NCI-H2196 treated with DMSO at 0.1 percent for 48 hours (cell line): ENCODE measurements around the gene MEIS1.
"Not testable (repeated sequence)": the region's sequence is repeated elsewhere in the genome, so short reads cannot be mapped to it uniquely, and the experiment has no call there.

Experiments used
- DNase-seq: peaks from one replicate; lab custom pipeline; 2025; ENCODE audit not compliant: unreplicated experiment; lab: John Stamatoyannopoulos, UW

Gene MEIS1

GRCh38 chr2:66434679-66435548 lies at the start of gene MEIS1:
TSS of gene MEIS1 (plus strand) at chr2:66435125. CDS start at chr2:66435857, 732 bp downstream.
- DNase-seq, result peak; percentile 62

- DNase-seq, result no peak
Measured at GRCh38 chr2:66387016-66387753, 47.7 kb upstream of the MEIS1 start.

GRCh38 chr2:66389651-66390131 lies 45.2 kb upstream of the MEIS1 start:
- DNase-seq, result no peak

- no peak for DNase-seq
Measured at GRCh38 chr2:66390152-66390551, 44.8 kb upstream of the MEIS1 start.

- no peak for DNase-seq
Measured at GRCh38 chr2:66390811-66391210, 44.1 kb upstream of the MEIS1 start.

GRCh38 chr2:66391240-66391639 lies 43.7 kb upstream of the MEIS1 start:
- not testable (repeated sequence) for DNase-seq

- no peak for DNase-seq
Measured at GRCh38 chr2:66405473-66405872, 29.5 kb upstream of the MEIS1 start.

- DNase-seq, result no peak
Measured at GRCh38 chr2:66408905-66409304, 26.0 kb upstream of the MEIS1 start.

- DNase-seq, result no peak
Measured at GRCh38 chr2:66412874-66413273, 22.1 kb upstream of the MEIS1 start.

- DNase-seq, result no peak
Measured at GRCh38 chr2:66414896-66415295, 20.0 kb upstream of the MEIS1 start.

- DNase-seq, result no peak
Measured at GRCh38 chr2:66418381-66418780, 16.5 kb upstream of the MEIS1 start.

- DNase-seq, result no peak
Measured at GRCh38 chr2:66421612-66422011, 13.3 kb upstream of the MEIS1 start.

GRCh38 chr2:66423391-66424124 lies 11.4 kb upstream of the MEIS1 start:
- DNase-seq, result no peak

GRCh38 chr2:66426244-66427111 lies 8.4 kb upstream of the MEIS1 start:
- DNase-seq, result no peak

- no peak for DNase-seq
Measured at GRCh38 chr2:66427300-66427699, 7.6 kb upstream of the MEIS1 start.

GRCh38 chr2:66428986-66429612 lies 5.8 kb upstream of the MEIS1 start:
- no peak for DNase-seq

- DNase-seq, result no peak
Measured at GRCh38 chr2:66429693-66430504, 5.0 kb upstream of the MEIS1 start.

GRCh38 chr2:66430505-66431273 lies 4.2 kb upstream of the MEIS1 start:
- no peak for DNase-seq
